ENCODE results near the gene RGL3.

Gene RGL3

GRCh38 chr19:11405846-11406643 is 13.1 kb downstream of the RGL3 start:
- Histone ChIP-seq H3K27ac (no peak overlapping the region), H3K27me3 (ENCODE audit: control insufficient read depth, insufficient read depth, low read length) (no peaks in the 10 kb centered on the region), H2AFZ (peak overlapping the region; percentile 29)

GRCh38 chr19:11404588-11405222 is 14.4 kb downstream of the RGL3 start:
- H3K9me3 ChIP-seq (ENCODE audit: control insufficient read depth, low read length), result no peaks in the 10 kb centered on the region
- peaks cover 5% of the 10 kb centered on the region for H3K79me2 ChIP-seq
- no peak overlapping the region for H2AFZ ChIP-seq
- H3K4me2 ChIP-seq (ENCODE audit: low read length), result peak overlapping the region; percentile 51
- no peak overlapping the region for H3K9ac ChIP-seq
- H3K4me3 ChIP-seq (ENCODE audit: low read depth, low read length), result no peak overlapping the region
- H3K36me3 ChIP-seq (ENCODE audit: control insufficient read depth, insufficient read depth, low read length), result no peaks in the 10 kb centered on the region
- H3K4me1 ChIP-seq, result peaks cover 13% of the 10 kb centered on the region
- no peaks in the 10 kb centered on the region for H3K27me3 ChIP-seq (ENCODE audit: control insufficient read depth, insufficient read depth, low read length)
- TF ChIP-seq CTCF (IDR thresholded peaks at IDR 0.05), result no peak
- H3K27ac ChIP-seq, result peak overlapping the region; percentile 20

More at GRCh38 chr19:11405846-11406643, 13.1 kb downstream of the RGL3 start:
- Histone ChIP-seq H3K4me2 (ENCODE audit: low read length) (no peak overlapping the region), H3K4me3 (ENCODE audit: low read depth, low read length) (no peak overlapping the region), H3K4me1 (peaks cover 13% of the 10 kb centered on the region), H3K9me3 (ENCODE audit: control insufficient read depth, low read length) (no peaks in the 10 kb centered on the region), H3K36me3 (ENCODE audit: control insufficient read depth, insufficient read depth, low read length) (no peaks in the 10 kb centered on the region), H3K79me2 (peaks cover 5% of the 10 kb centered on the region), H3K9ac (no peak overlapping the region)
- peak; percentile 70 for TF ChIP-seq CTCF (IDR thresholded peaks at IDR 0.05)

- Histone ChIP-seq H3K4me3 (ENCODE audit: low read depth, low read length) (no peak overlapping the region), H3K27ac (no peak overlapping the region)
These were observed 17.1 kb downstream of the RGL3 start for GRCh38 chr19:11401808-11402543.

GRCh38 chr19:11400798-11401197 is 18.3 kb downstream of the RGL3 start:
- Histone ChIP-seq H3K27me3 (ENCODE audit: control insufficient read depth, insufficient read depth, low read length) (no peaks in the 10 kb centered on the region), H2AFZ (no peak overlapping the region), H3K4me2 (ENCODE audit: low read length) (no peak overlapping the region), H3K4me3 (ENCODE audit: low read depth, low read length) (no peak overlapping the region), H3K4me1 (peaks cover 4% of the 10 kb centered on the region), H3K27ac (no peak overlapping the region), H3K36me3 (ENCODE audit: control insufficient read depth, insufficient read depth, low read length) (no peaks in the 10 kb centered on the region), H3K79me2 (no peaks in the 10 kb centered on the region), H3K9ac (no peak overlapping the region), H3K9me3 (ENCODE audit: control insufficient read depth, low read length) (no peaks in the 10 kb centered on the region)
- TF ChIP-seq CTCF (IDR thresholded peaks at IDR 0.05), result no peak

More at GRCh38 chr19:11401808-11402543, 17.1 kb downstream of the RGL3 start:
- Histone ChIP-seq H3K79me2 (peaks cover under 1% of the 10 kb centered on the region), H3K27me3 (ENCODE audit: control insufficient read depth, insufficient read depth, low read length) (no peaks in the 10 kb centered on the region), H3K9me3 (ENCODE audit: control insufficient read depth, low read length) (no peaks in the 10 kb centered on the region), H3K4me1 (peaks cover 11% of the 10 kb centered on the region), H2AFZ (no peak overlapping the region), H3K4me2 (ENCODE audit: low read length) (no peak overlapping the region), H3K36me3 (ENCODE audit: control insufficient read depth, insufficient read depth, low read length) (no peaks in the 10 kb centered on the region), H3K9ac (no peak overlapping the region)
- no peak for TF ChIP-seq CTCF (IDR thresholded peaks at IDR 0.05)
